Heart left ventricle (tissue), 13 donors: Measurements from ENCODE around the gene MED15.

Experiments
- CTCF ChIP-seq, 12 donors: fragments of 200-600 bp; sonication (generic) in 4 of 12; IDR thresholded peaks; one replicate each; pipeline versions ENCODE4 v1.5.0 to v1.8.0; 2018 to 2022; ENCODE audit warnings: antibody characterized with exemption in 12 of 12, mild to moderate bottlenecking in 5 of 12
- POLR2A ChIP-seq, 2 donors: fragments of 450-650 bp; IDR thresholded peaks; one replicate each; pipeline ENCODE4 v1.6.1; 2017; ENCODE audit warnings: antibody characterized with exemption in 2 of 2, mild to moderate bottlenecking in 2 of 2, moderate library complexity in 2 of 2
- donor health status: ischemic (EF 13 %, LVEDD 7.1; RV severe dilation, severe dysfunction).
- donor health status: DM: no; HTN: yes; CAD: no.
- donor health status: DM: no; HTN: no; CAD: no.
- donor health status: ischemic (EF 25% LVEDD 6.9; RV normal size, moderate dysfunction).
- donor health status: ischemic (EF 25% LVEDD 5.7; RV mildly dilated, moderate dysfunction).
- donor health status: ischemic (EF 35%, LVEDD 5.7; RV mildly dilated, moderate dysfunction).
- donor health status: nonischemic (EF 11% LVEDD 7.7; RV severe dilation, severe dysfunction).
- donor health status: DM: yes; HTN: yes; CAD: no.
- donor health status: PGD.
- donor health status: ischemic (EF 29% LVEDD 5.4; RV normal size, mild dysfunction).
- donor health status: nonischemic (EF 23%, LVEDD 6.1; RV moderate dilation, normal function).

GRCh38 chr22:20486229-20486628 is 21.2 kb upstream of the MED15 start:
- TF ChIP-seq CTCF (IDR thresholded peaks at IDR 0.05) (no peak), POLR2A (IDR thresholded peaks at IDR 0.05) (no peak)
